IMR-90 (cell line): ENCODE measurements around the gene AOPEP.

Experiments
- ELK1 ChIP-seq: fragments of 150-350 bp; IDR thresholded peaks from 2 replicates; pipeline ENCODE4 v1.6.1; 2016; ENCODE audit warnings: low read depth, mild to moderate bottlenecking, low read length, moderate library complexity, borderline replicate concordance
- POLR2A ChIP-seq: IDR thresholded peaks from 2 replicates; pipeline ENCODE4 v1.6.1; 2012; ENCODE audit warnings: mild to moderate bottlenecking, low read depth, low read length
- SMC3 ChIP-seq: fragments of 150-350 bp; IDR thresholded peaks from 2 replicates; pipeline ENCODE4 v1.6.1; 2016; ENCODE audit warnings: low read depth, mild to moderate bottlenecking, antibody characterized with exemption, low read length, moderate library complexity
- TF ChIP-seq, protein P1 (sequence below): conservative IDR thresholded peaks from 2 replicates; pipeline ENCODE4 v1.5.1; 2012; ENCODE audit warnings: mild to moderate bottlenecking, low read depth, low read length, improper control_type of control experiment
- TF ChIP-seq, protein P2 (sequence below): fragments of 150-350 bp; IDR thresholded peaks from 2 replicates; pipeline ENCODE4 v1.6.1; 2017; ENCODE audit warnings: mild to moderate bottlenecking, antibody characterized with exemption, low read length, low read depth

DNA sequence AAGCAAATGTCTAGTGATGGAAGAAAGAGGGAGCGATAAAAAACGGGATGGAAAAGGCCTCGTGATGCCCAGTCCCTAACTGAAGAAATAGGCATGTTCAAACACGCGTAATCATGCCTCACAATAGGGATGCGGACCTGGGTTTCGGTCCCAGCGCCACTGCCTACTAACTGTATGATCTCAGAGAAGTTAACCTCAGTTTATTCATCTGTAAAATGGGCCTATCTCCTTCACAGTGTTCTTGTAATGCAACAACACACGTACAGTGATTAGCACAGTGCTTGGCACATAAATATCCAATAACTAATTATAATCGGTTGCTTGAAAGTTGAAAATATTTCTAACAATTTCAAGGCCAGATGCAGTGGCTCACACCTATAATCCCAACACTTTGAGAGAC lies 409.3 kb downstream of the AOPEP start:
- TF ChIP-seq POLR2A (no peak), SMC3 (no peak), ELK1 (no peak)
- TF ChIP-seq, protein P1, sequence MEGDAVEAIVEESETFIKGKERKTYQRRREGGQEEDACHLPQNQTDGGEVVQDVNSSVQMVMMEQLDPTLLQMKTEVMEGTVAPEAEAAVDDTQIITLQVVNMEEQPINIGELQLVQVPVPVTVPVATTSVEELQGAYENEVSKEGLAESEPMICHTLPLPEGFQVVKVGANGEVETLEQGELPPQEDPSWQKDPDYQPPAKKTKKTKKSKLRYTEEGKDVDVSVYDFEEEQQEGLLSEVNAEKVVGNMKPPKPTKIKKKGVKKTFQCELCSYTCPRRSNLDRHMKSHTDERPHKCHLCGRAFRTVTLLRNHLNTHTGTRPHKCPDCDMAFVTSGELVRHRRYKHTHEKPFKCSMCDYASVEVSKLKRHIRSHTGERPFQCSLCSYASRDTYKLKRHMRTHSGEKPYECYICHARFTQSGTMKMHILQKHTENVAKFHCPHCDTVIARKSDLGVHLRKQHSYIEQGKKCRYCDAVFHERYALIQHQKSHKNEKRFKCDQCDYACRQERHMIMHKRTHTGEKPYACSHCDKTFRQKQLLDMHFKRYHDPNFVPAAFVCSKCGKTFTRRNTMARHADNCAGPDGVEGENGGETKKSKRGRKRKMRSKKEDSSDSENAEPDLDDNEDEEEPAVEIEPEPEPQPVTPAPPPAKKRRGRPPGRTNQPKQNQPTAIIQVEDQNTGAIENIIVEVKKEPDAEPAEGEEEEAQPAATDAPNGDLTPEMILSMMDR, result no peak
- TF ChIP-seq, protein P2, sequence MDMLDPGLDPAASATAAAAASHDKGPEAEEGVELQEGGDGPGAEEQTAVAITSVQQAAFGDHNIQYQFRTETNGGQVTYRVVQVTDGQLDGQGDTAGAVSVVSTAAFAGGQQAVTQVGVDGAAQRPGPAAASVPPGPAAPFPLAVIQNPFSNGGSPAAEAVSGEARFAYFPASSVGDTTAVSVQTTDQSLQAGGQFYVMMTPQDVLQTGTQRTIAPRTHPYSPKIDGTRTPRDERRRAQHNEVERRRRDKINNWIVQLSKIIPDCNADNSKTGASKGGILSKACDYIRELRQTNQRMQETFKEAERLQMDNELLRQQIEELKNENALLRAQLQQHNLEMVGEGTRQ, result no peak
